DND-41 (cell line): Measurements from ENCODE around the gene SPINT2.
"Not testable (repeated sequence)": the region's sequence is repeated elsewhere in the genome, so short reads cannot be mapped to it uniquely, and the experiment has no call there.

Source experiments
- ATAC-seq: fragments of 200-7000 bp; cut with Tn5 transposase; 3 replicates; pipeline ENCODE4 v1.9.1; 2021; ENCODE audit warnings: low read depth; ENCODE audit not compliant: insufficient read depth
- DNase-seq: peaks from one replicate; pipeline ENCODE4 v3.0.0-alpha.2; 2020
- H2AFZ ChIP-seq: 2 replicates; pipeline ENCODE4 v1.6.0; 2012; ENCODE audit warnings: low read depth, low read length
- H3K27ac ChIP-seq: 2 replicates; pipeline ENCODE4 v1.5.1; 2012; ENCODE audit warnings: low read length, inconsistent platforms
- H3K27me3 ChIP-seq: fragments of 200-600 bp; sonication (generic); 2 replicates; pipeline ENCODE4 v1.6.0; 2012; ENCODE audit warnings: low read length, mild to moderate bottlenecking, inconsistent platforms; ENCODE audit not compliant: insufficient read depth, poor library complexity
- H3K36me3 ChIP-seq: 2 replicates; pipeline ENCODE4 v1.5.1; 2012; ENCODE audit warnings: low read length, inconsistent platforms; ENCODE audit not compliant: insufficient read depth
- H3K4me1 ChIP-seq: 2 replicates; pipeline ENCODE4 v1.5.1; 2012; ENCODE audit warnings: mild to moderate bottlenecking, low read length; ENCODE audit not compliant: insufficient read depth
- H3K4me2 ChIP-seq: 2 replicates; pipeline ENCODE4 v1.6.0; 2012; ENCODE audit warnings: mild to moderate bottlenecking, moderate library complexity, low read length, inconsistent platforms; ENCODE audit not compliant: insufficient read depth
- H3K4me3 ChIP-seq, 2 experiments: fragments of 200-600 bp in 1 of 2; shearing (Covaris generic) in 1 of 2; 2 replicates each; pipeline ENCODE4 v1.5.1; 2012 to 2016; ENCODE audit warnings: inconsistent platforms in 2 of 2, low read length in 2 of 2, mild to moderate bottlenecking in 2 of 2, low read depth in 1 of 2, moderate library complexity in 1 of 2
- H3K79me2 ChIP-seq: 2 replicates; pipeline ENCODE4 v1.6.0; 2012; ENCODE audit warnings: low read length, inconsistent platforms; ENCODE audit not compliant: insufficient read depth
- H3K9ac ChIP-seq: 2 replicates; pipeline ENCODE4 v1.6.0; 2012; ENCODE audit warnings: low read depth, mild to moderate bottlenecking, inconsistent platforms, low read length, moderate library complexity
- H3K9me3 ChIP-seq: 2 replicates; pipeline ENCODE4 v1.5.1; 2012; ENCODE audit warnings: low read length, moderate library complexity, mild to moderate bottlenecking, inconsistent platforms; ENCODE audit not compliant: insufficient read depth, severe bottlenecking
- H4K20me1 ChIP-seq: 2 replicates; pipeline ENCODE4 v1.6.0; 2012; ENCODE audit warnings: low read length; ENCODE audit not compliant: insufficient read depth
- EZH2 ChIP-seq: IDR thresholded peaks from 3 replicates; pipeline ENCODE4 v1.6.1; 2012; ENCODE audit warnings: borderline replicate concordance, low read depth, mild to moderate bottlenecking, moderate library complexity, low read length, inconsistent platforms; ENCODE audit not compliant: severe bottlenecking
- TF ChIP-seq, protein P1 (sequence below): IDR thresholded peaks from 2 replicates; pipeline ENCODE4 v1.5.1; 2012; ENCODE audit warnings: borderline replicate concordance, low read length, moderate library complexity, mild to moderate bottlenecking; ENCODE audit not compliant: poor library complexity, severe bottlenecking; ENCODE audit errors: extremely low read depth

Gene SPINT2

DNA sequence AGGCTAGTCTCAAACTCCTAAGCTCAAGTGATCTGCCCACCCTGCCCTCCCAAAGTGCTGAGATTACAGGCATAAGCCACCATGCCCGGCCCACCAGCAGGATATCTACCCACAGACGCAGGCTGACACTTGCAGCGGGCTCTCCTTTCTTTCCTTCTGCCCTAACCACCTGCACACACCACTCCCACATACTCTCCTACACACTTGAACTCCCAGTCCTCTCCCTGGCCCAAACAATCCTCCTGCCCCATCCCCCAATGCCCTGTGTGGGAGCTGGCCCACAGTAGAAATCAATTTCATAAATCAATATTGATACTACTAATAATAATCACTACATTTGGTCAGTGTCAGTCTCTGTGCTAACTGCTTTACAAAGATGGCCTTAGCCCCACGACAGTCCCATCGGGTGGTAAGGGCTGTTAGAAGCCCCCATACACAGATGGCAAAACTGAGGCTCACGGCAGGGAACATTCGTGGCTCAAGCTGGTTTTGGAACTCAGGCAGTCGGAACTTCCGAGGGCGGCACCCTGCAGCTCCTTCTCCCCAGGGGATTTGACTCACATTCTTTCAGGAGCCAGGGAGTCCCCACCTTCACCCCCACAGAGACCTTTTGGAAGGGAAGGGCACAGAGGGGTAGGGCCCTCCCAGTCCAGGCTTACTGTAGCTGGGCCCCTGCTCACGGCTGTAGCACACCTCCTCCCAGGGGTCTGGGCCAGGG lies 36.9 kb upstream of the SPINT2 start:
- no peaks in the 10 kb centered on the region for H3K79me2 ChIP-seq
- H3K4me1 ChIP-seq = no peaks in the 10 kb centered on the region
- no peaks in the 10 kb centered on the region for H3K9me3 ChIP-seq
- no peaks in the 10 kb centered on the region for H4K20me1 ChIP-seq
- H3K4me3 ChIP-seq = no peak overlapping the region
- H3K27ac ChIP-seq = no peak overlapping the region
- H3K4me2 ChIP-seq = no peak overlapping the region
- no peaks in the 10 kb centered on the region for H3K36me3 ChIP-seq
- DNase-seq (no peak), ATAC-seq (no peak)
- no peak overlapping the region for H3K9ac ChIP-seq
- no peak overlapping the region for H2AFZ ChIP-seq
- TF ChIP-seq, protein P1, sequence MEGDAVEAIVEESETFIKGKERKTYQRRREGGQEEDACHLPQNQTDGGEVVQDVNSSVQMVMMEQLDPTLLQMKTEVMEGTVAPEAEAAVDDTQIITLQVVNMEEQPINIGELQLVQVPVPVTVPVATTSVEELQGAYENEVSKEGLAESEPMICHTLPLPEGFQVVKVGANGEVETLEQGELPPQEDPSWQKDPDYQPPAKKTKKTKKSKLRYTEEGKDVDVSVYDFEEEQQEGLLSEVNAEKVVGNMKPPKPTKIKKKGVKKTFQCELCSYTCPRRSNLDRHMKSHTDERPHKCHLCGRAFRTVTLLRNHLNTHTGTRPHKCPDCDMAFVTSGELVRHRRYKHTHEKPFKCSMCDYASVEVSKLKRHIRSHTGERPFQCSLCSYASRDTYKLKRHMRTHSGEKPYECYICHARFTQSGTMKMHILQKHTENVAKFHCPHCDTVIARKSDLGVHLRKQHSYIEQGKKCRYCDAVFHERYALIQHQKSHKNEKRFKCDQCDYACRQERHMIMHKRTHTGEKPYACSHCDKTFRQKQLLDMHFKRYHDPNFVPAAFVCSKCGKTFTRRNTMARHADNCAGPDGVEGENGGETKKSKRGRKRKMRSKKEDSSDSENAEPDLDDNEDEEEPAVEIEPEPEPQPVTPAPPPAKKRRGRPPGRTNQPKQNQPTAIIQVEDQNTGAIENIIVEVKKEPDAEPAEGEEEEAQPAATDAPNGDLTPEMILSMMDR = no peak
- TF ChIP-seq EZH2 = no peak
- H3K27me3 ChIP-seq = peaks cover 3% of the 10 kb centered on the region

DNA sequence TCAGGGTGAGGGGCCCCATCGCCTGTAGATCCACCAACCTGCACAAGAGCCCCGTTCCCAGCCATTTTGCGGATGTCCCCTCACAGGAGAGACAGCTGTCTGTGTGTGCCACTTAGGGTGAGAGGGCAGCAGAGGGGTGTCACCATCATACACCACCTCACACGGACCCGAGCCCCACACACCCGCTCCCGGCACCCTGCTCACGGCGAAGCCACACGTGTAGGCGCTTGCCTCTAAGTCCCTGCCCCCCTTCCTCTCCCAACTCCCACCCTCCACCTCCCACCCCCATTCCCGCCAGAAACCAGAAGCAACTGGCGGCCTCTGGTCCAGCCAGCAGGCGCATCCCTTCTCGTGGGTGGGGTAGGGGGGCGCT lies 36.4 kb upstream of the SPINT2 start:
- Histone ChIP-seq H3K4me3 (no peak overlapping the region), H3K9ac (no peak overlapping the region), H3K27me3 (peaks cover 2% of the 10 kb centered on the region), H3K4me2 (no peak overlapping the region), H3K79me2 (no peaks in the 10 kb centered on the region), H3K9me3 (no peaks in the 10 kb centered on the region), H3K4me1 (no peaks in the 10 kb centered on the region), H3K36me3 (no peaks in the 10 kb centered on the region), H4K20me1 (no peaks in the 10 kb centered on the region), H2AFZ (no peak overlapping the region), H3K27ac (no peak overlapping the region)
- TF ChIP-seq EZH2 = no peak
- TF ChIP-seq, protein P1 = no peak
- DNase-seq (no peak), ATAC-seq (no peak)

DNA sequence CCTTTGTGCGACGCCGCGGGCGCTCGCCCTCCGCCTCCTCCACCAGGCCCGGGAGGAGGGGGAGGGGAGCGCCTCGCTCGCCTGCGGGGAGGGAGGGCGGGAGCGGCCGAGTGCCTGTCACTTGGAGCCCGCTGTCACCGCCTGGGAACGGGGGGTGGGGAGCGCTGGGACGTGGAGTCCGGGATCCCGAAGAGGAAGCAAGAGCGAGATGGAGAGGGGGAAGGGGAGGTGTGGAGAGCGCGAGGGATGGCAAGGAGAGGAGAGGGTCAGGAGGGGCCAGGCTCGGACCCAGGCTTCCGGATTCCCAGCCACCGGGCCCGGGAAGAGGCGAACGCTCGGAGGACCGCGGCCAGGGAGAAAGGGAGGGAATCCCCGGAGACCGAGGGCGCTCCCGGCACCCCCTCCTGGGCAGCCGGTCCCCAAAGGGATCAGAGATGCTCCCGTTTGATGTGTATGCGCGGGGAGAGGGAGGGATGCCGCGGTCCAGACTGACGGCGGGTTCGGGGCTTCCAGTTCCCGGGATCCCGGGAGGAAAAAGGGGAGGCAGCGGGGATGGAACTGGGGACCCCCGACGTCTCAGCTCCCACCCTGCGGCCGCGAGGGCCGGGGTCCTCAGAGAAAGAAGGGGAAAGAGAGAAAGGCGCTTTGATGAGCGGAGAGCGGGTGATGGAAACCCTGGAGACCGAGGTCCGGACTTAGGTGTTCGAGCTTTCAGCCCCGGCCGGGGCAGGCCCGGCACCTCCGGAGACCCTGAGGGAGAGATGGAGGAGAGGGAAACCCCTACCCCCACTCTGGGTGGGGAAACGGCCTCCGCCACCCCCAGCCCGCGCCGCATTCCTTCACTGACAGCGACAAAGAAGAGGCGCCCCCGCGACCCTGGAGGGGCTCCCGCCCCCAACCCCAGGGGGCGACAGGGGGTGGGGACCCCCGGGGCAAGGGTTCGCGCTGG lies 35.6 kb upstream of the SPINT2 start:
- Histone ChIP-seq H3K4me2 (no peak overlapping the region), H3K4me3 (no peak overlapping the region), H4K20me1 (no peaks in the 10 kb centered on the region), H3K36me3 (no peaks in the 10 kb centered on the region), H3K9me3 (no peaks in the 10 kb centered on the region), H3K9ac (no peak overlapping the region), H3K27ac (no peak overlapping the region), H3K79me2 (no peaks in the 10 kb centered on the region), H3K27me3 (no peaks in the 10 kb centered on the region), H3K4me1 (no peaks in the 10 kb centered on the region), H2AFZ (no peak overlapping the region)
- no peak for TF ChIP-seq EZH2
- ATAC-seq (no peak), DNase-seq (no peak)

DNA sequence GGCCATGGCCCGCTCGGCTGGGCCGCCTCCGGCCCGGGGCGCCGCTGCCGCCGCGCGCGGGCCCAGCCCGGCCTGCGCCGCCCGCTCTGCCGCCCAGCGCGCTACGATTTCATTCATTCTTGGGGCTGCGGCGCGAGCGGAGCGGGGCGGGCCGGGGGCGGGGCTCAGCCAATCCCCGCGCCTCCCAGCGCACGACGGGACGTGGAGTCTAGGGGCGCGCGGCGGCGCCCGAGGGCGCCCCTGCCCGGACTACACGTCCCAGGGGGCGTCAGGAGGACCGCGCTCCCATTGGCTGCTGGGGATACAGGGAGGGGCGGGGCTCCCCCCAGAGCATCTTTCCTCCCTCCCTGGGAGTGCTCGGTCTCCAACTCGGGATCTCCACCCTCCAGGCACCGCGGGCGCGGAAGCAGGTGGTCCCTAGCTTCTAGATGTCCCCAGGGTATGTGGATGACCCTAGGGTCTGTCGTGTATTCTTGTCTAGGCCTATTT lies 34.7 kb upstream of the SPINT2 start:
- H3K36me3 ChIP-seq = no peaks in the 10 kb centered on the region
- ATAC-seq (no peak), DNase-seq (no peak)
- no peak overlapping the region for H3K27ac ChIP-seq
- no peaks in the 10 kb centered on the region for H3K9me3 ChIP-seq
- no peak overlapping the region for H3K4me2 ChIP-seq
- TF ChIP-seq, protein P1 = no peak
- TF ChIP-seq EZH2 = no peak
- H3K79me2 ChIP-seq = no peaks in the 10 kb centered on the region
- no peaks in the 10 kb centered on the region for H4K20me1 ChIP-seq
- H3K27me3 ChIP-seq = no peaks in the 10 kb centered on the region
- no peaks in the 10 kb centered on the region for H3K4me1 ChIP-seq
- H3K4me3 ChIP-seq = no peak overlapping the region
- no peak overlapping the region for H2AFZ ChIP-seq
- H3K9ac ChIP-seq = no peak overlapping the region

DNA sequence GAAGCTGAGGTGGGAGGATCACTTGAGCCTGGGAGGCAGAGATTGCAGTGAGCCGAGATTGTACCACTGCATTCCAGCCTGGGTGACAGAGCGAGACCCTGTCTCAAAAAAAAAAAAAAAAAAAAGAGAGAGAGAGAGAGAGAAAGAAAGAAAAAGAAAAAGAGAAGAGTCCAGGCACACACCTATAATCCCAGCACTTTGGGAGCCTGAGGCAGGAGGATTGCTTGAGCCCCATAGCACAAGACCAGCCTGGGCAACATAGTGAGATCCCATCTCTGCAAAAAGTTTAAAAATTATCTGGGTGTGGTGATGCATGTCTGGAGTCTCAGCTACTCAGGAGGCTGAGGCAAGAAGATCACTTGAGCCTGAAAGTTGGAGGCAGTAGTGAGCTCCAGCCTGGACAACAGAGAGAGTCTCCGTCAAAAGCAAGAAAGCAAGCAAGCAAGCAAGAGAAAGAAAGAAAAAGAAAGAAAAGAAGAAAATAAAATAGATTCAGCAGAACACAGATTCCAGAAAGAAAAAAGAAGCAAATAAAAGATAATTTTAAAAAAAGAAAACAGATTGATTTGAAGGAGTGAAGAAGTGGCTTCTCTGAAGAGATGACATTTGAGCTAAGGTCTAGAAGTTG lies 33.8 kb upstream of the SPINT2 start:
- DNase-seq, H3K4me3 ChIP-seq, H3K27ac ChIP-seq, H3K4me1 ChIP-seq, H3K27me3 ChIP-seq, H3K9ac ChIP-seq, H3K36me3 ChIP-seq, ATAC-seq, H2AFZ ChIP-seq, H3K4me2 ChIP-seq, H3K9me3 ChIP-seq, H3K79me2 ChIP-seq, H4K20me1 ChIP-seq: not testable (repeated sequence)
